Neuronal stem cell (in vitro differentiated cells): Measurements from ENCODE around the gene GSE1.

Experiments used
- DNase-seq: peaks from one replicate; pipeline ENCODE4 v3.0.0-alpha.2; 2013; ENCODE audit warnings: low spot score
- H2AFZ ChIP-seq: one replicate; pipeline ENCODE4 v1.6.1; 2013; ENCODE audit warnings: mild to moderate bottlenecking, low read length, inconsistent platforms
- H2AK5ac ChIP-seq: 2 replicates; pipeline ENCODE4 v1.6.1; 2013; ENCODE audit warnings: low read depth, mild to moderate bottlenecking, inconsistent platforms, low read length, moderate library complexity, mixed read lengths
- H2BK120ac ChIP-seq: 2 replicates; pipeline ENCODE4 v1.6.1; 2013; ENCODE audit warnings: low read depth, mild to moderate bottlenecking, inconsistent platforms, low read length, moderate library complexity, mixed read lengths
- H2BK12ac ChIP-seq: one replicate; pipeline ENCODE4 v1.6.1; 2013; ENCODE audit warnings: low read length, inconsistent platforms
- H2BK15ac ChIP-seq: 2 replicates; pipeline ENCODE4 v1.6.1; 2013; ENCODE audit warnings: mild to moderate bottlenecking, low read length, inconsistent platforms, mixed read lengths
- H2BK5ac ChIP-seq: one replicate; pipeline ENCODE4 v1.6.1; 2013; ENCODE audit warnings: inconsistent platforms, mild to moderate bottlenecking, low read length, moderate library complexity
- H3K14ac ChIP-seq: one replicate; pipeline ENCODE4 v1.6.1; 2013; ENCODE audit warnings: low read length, inconsistent platforms
- H3K18ac ChIP-seq: 2 replicates; pipeline ENCODE4 v1.6.1; 2013; ENCODE audit warnings: low read length, inconsistent platforms
- H3K23ac ChIP-seq: 2 replicates; pipeline ENCODE4 v1.6.1; 2013; ENCODE audit warnings: low read depth, mild to moderate bottlenecking, mixed read lengths, low read length, inconsistent platforms; ENCODE audit not compliant: poor library complexity
- H3K27ac ChIP-seq: replicated peaks from 3 replicates; pipeline ENCODE4 v1.5.1; 2013; ENCODE audit warnings: low read length, inconsistent platforms
- H3K27me3 ChIP-seq, 3 experiments: 2 replicates each; pipeline ENCODE4 v1.6.1; 2013; ENCODE audit warnings: low read length in 3 of 3, mild to moderate bottlenecking in 2 of 3, inconsistent platforms in 1 of 3, low read depth in 1 of 3, mixed read lengths in 1 of 3, moderate library complexity in 1 of 3; ENCODE audit not compliant: control insufficient read depth in 3 of 3, insufficient read depth in 3 of 3
- H3K36me3 ChIP-seq, 2 donors: replicated peaks in 1 of 2; 2 replicates each; pipeline ENCODE4 v1.6.1; 2013; ENCODE audit warnings: low read length in 2 of 2; ENCODE audit not compliant: control insufficient read depth in 2 of 2, insufficient read depth in 2 of 2
- H3K4ac ChIP-seq: 2 replicates; pipeline ENCODE4 v1.6.1; 2013; ENCODE audit warnings: inconsistent platforms, mild to moderate bottlenecking, low read length, moderate library complexity
- H3K4me1 ChIP-seq, 2 donors: 1 replicate in 1 of 2; 2 replicates in 1 of 2; pipeline ENCODE4 v1.6.1; 2013; ENCODE audit warnings: low read length in 2 of 2, low read depth in 1 of 2; ENCODE audit not compliant: control insufficient read depth in 2 of 2, insufficient read depth in 1 of 2
- H3K4me2 ChIP-seq: one replicate; pipeline ENCODE4 v1.6.1; 2013; ENCODE audit warnings: mild to moderate bottlenecking, low read length, inconsistent platforms; ENCODE audit not compliant: insufficient read depth, poor library complexity, severe bottlenecking
- H3K4me3 ChIP-seq, 2 donors: 2 replicates each; pipeline ENCODE4 v1.5.1; 2013; ENCODE audit warnings: low read length in 2 of 2, mild to moderate bottlenecking in 2 of 2, inconsistent platforms in 1 of 2, moderate library complexity in 1 of 2
- H3K79me1 ChIP-seq: one replicate; pipeline ENCODE4 v1.6.1; 2013; ENCODE audit warnings: low read depth, mild to moderate bottlenecking, inconsistent platforms, low read length, moderate library complexity
- H3K9ac ChIP-seq: one replicate; pipeline ENCODE4 v1.6.1; 2013; ENCODE audit warnings: mild to moderate bottlenecking, low read depth, low read length, inconsistent platforms; ENCODE audit not compliant: poor library complexity
- H3K9me3 ChIP-seq, 2 donors: replicated peaks in 1 of 2; 2 replicates each; pipeline versions ENCODE3 to v1.6.1; 2013; ENCODE audit warnings: low read length in 2 of 2, mild to moderate bottlenecking in 2 of 2, inconsistent platforms in 1 of 2, low read depth in 1 of 2, mixed read lengths in 1 of 2, moderate library complexity in 1 of 2; ENCODE audit not compliant: control insufficient read depth in 2 of 2, insufficient read depth in 1 of 2
- H4K8ac ChIP-seq: one replicate; pipeline ENCODE4 v1.6.1; 2013; ENCODE audit warnings: low read depth, mild to moderate bottlenecking, inconsistent platforms, low read length, moderate library complexity
- H4K91ac ChIP-seq: one replicate; pipeline ENCODE4 v1.6.1; 2013; ENCODE audit warnings: low read length, low read depth, mild to moderate bottlenecking, inconsistent platforms; ENCODE audit not compliant: poor library complexity
- WGBS, 2 donors: extraction: QIAGEN DNeasy Blood & Tissue Kit; methylation state at CpG; one replicate each; pipeline ENCODE4 v1.1.7; 2013; ENCODE audit warnings: missing lambda C conversion rate in 2 of 2, mixed read lengths in 1 of 2; ENCODE audit not compliant: insufficient read length in 2 of 2, insufficient replicate concordance in 1 of 2; ENCODE audit errors: extremely low coverage in 2 of 2; 5-methylcytosine and 5-hydroxymethylcytosine counted together

The GSE1 gene

GRCh38 chr16:85600078-85600477 is 13.0 kb upstream of the GSE1 start:
- WGBS, 2 donors, result no CpG with 5 or more reads among the region's 10 CpGs
- no peak overlapping the region for H3K18ac ChIP-seq
- H3K4me1 ChIP-seq, result peaks cover 22 to 41% of the 10 kb centered on the region in 2 donors
- no peak overlapping the region for H2BK5ac ChIP-seq
- peak overlapping the region; percentile 95 for H2AK5ac ChIP-seq
- no peaks in the 10 kb centered on the region for H3K36me3 ChIP-seq
- H3K27me3 ChIP-seq, result peaks cover 0 to 2% (median 0%) of the 10 kb centered on the region in 3 experiments
- no peaks in the 10 kb centered on the region for H3K9me3 ChIP-seq
- no peak overlapping the region for H2AFZ ChIP-seq
- H3K27ac ChIP-seq, result no peak overlapping the region
- no peak overlapping the region for H2BK120ac ChIP-seq
- no peak overlapping the region for H3K9ac ChIP-seq
- no peaks in the 10 kb centered on the region for H3K79me1 ChIP-seq
- H3K4me2 ChIP-seq, result no peak overlapping the region
- no peak overlapping the region for H4K8ac ChIP-seq
- no peak overlapping the region for H3K14ac ChIP-seq
- no peak overlapping the region for H4K91ac ChIP-seq
- no peak overlapping the region for H3K4ac ChIP-seq
- no peak overlapping the region for H3K23ac ChIP-seq
- H2BK15ac ChIP-seq, result peak overlapping the region; percentile 0
- H2BK12ac ChIP-seq, result no peak overlapping the region
- no peak overlapping the region for H3K4me3 ChIP-seq
- no peak for DNase-seq

DNA sequence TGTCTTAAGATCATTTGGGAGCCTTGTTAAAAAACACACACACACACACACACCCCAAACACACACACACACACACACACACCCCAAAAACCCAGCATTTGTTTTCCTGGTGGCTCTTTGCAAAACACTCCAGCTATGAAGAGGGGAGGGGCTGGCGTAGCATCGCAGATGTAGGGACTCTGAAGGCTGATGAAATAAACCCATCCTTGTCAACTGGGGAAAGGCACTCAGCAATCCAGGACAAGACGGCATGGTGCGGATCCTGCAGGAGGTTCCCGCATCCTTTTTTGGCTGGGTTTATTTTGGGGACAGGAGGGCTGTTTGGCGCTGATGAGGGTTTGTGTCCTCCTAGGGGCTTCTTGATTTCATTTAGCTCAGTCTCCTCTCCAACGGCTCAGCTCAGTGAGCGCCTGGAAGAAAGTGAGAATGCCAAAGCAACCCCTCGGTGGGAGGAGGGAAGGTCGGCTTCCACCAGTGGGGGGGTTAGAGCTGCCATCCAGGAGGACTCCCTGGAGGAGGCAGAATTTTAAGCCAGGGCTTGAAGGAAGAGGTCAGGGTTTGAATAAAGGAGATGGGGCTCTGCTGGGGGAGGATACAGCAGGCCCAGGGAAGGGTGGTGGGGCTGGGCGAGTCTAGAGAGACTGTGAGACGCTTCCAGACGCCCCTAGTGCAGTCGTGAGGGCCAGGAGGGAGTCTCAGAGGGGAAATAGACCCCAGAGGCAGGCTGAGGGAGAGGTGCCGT is 12.4 kb upstream of the GSE1 start:
- WGBS, 2 donors, result no CpG with 5 or more reads among the region's 15 CpGs
- Histone ChIP-seq H3K79me1 (no peaks in the 10 kb centered on the region), H3K23ac (peak overlapping the region; percentile 44), H3K4me3 (no peak overlapping the region), H2AFZ (no peak overlapping the region), H3K14ac (peak overlapping the region; percentile 95), H2AK5ac (peak overlapping the region; percentile 95), H2BK5ac (no peak overlapping the region), H3K27ac (no peak overlapping the region), H3K9me3 (no peaks in the 10 kb centered on the region), H3K4me2 (no peak overlapping the region), H3K4me1 (peaks cover 22 to 46% of the 10 kb centered on the region in 2 donors), H2BK12ac (no peak overlapping the region), H4K91ac (no peak overlapping the region), H3K18ac (peak overlapping the region; percentile 86), H3K9ac (no peak overlapping the region), H3K27me3 (peaks cover 0 to 2% (median 0%) of the 10 kb centered on the region in 3 experiments), H4K8ac (no peak overlapping the region), H3K4ac (no peak overlapping the region), H2BK15ac (peak overlapping the region; percentile 91), H2BK120ac (no peak overlapping the region), H3K36me3 (no peaks in the 10 kb centered on the region)
- no peak for DNase-seq

DNA sequence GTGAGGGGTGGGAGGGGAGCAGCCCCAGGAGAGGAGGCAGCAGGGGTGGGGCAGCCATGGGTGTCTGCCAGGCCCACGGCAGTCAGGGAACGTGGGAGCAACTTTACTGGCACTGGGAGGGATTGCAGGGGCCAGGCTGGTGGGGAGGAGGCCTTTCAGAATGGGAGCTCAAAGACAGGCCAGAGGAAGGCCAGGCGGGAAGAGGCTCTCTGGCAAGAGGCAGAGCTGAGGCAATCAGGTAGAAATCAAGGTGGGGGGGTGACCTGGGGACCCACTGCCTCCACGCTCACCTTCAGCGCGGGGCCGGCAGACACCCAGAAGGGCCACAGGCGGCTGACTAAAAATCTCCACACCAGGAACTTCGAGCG is 11.9 kb upstream of the GSE1 start:
- no CpG with 5 or more reads among the region's 10 CpGs for WGBS, 2 donors
- Histone ChIP-seq H4K8ac (no peak overlapping the region), H2AK5ac (peak overlapping the region; percentile 95), H4K91ac (no peak overlapping the region), H3K9me3 (no peaks in the 10 kb centered on the region), H2AFZ (no peak overlapping the region), H3K4me2 (no peak overlapping the region), H2BK12ac (no peak overlapping the region), H3K79me1 (no peaks in the 10 kb centered on the region), H3K4ac (no peak overlapping the region), H3K23ac (peak overlapping the region; percentile 44), H3K27ac (no peak overlapping the region), H3K27me3 (peaks cover 0 to 3% (median 0%) of the 10 kb centered on the region in 3 experiments), H3K18ac (peak overlapping the region; percentile 86), H3K36me3 (no peaks in the 10 kb centered on the region), H2BK15ac (peak overlapping the region; percentile 91), H3K4me1 (peaks cover 22 to 51% of the 10 kb centered on the region in 2 donors), H3K14ac (peak overlapping the region; percentile 95), H2BK5ac (no peak overlapping the region), H2BK120ac (no peak overlapping the region), H3K4me3 (no peak overlapping the region), H3K9ac (no peak overlapping the region)
- no peak for DNase-seq

- no peak overlapping the region for H3K4me2 ChIP-seq
- H3K23ac ChIP-seq, result no peak overlapping the region
- no peaks in the 10 kb centered on the region for H3K9me3 ChIP-seq
- peak overlapping the region; percentile 95 for H3K18ac ChIP-seq
- no CpG with 5 or more reads among the region's 30 CpGs for WGBS, 2 donors
- no peak overlapping the region for H3K14ac ChIP-seq
- no peak overlapping the region for H3K27ac ChIP-seq
- peak overlapping the region; percentile 91 for H2BK15ac ChIP-seq
- DNase-seq, result no peak
- no peak overlapping the region for H4K91ac ChIP-seq
- H3K9ac ChIP-seq, result no peak overlapping the region
- no peaks in the 10 kb centered on the region for H3K79me1 ChIP-seq
- H2AK5ac ChIP-seq, result peak overlapping the region; percentile 88
- H3K4me1 ChIP-seq, result peaks cover 24 to 57% of the 10 kb centered on the region in 2 donors
- H2AFZ ChIP-seq, result no peak overlapping the region
- H3K36me3 ChIP-seq, result no peaks in the 10 kb centered on the region
- H2BK120ac ChIP-seq, result peak overlapping the region; percentile 23
- peak overlapping the region; percentile 4 for H2BK5ac ChIP-seq
- H3K27me3 ChIP-seq, result peaks cover 0 to 7% (median 0%) of the 10 kb centered on the region in 3 experiments
- no peak overlapping the region for H2BK12ac ChIP-seq
- no peak overlapping the region for H4K8ac ChIP-seq
- H3K4me3 ChIP-seq, result no peak overlapping the region
- no peak overlapping the region for H3K4ac ChIP-seq
Observed at GRCh38 chr16:85601730-85602401, 11.3 kb upstream of the GSE1 start.
